ENCODE results near the gene ANKRD40. TPM values are rescaled to one million over a fixed set of nuclear protein-coding genes. Genes with fewer than 3 reads are reported as not detected.
"Not testable (repeated sequence)": the region's sequence is repeated elsewhere in the genome, so short reads cannot be mapped to it uniquely, and the experiment has no call there.

ANKRD40 gene
- total and polyA plus RNA-seq, 2 donors (not counting 1 experiment from before 2014, with no cell fraction given), result 13.7 to 35.3 TPM

DNA sequence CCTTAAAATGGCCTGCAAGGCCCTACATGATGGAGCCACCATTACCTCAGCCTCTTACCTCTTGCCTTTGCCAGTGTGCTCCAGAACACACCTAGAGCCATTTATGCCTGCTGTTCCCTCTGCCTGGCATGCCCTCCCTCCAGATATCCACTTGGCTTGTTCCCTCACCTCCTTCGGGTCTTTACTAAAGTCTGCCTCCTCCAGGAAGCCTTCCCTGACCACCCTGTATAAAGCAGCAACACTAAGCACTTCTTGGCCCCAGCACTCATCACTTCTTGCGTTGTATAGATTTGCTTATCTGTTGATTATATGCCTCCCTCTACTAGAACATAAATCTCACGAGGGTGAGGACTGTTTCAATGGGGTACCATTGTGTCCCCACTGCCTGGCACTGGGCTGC is 25.3 kb downstream of the ANKRD40 start:
- Histone ChIP-seq H3K4me2 (replicated peaks; ENCODE audit: low read depth, low read length, poor library complexity, severe bottlenecking) (no peak overlapping the region), H2AFZ (ENCODE audit: insufficient read depth, low read depth, low read length, poor library complexity, severe bottlenecking) (no peak overlapping the region), H3K9me3 (ENCODE audit: control extremely low read depth in 1 of 3, control insufficient read depth in 2 of 3, insufficient read depth in 1 of 3, low read length in 2 of 3) (no peaks in the 10 kb centered on the region), H3K4me1 (ENCODE audit: control insufficient read depth in 2 of 2, insufficient read depth in 2 of 2, low read length in 2 of 2) (peaks cover 0 to 3% of the 10 kb centered on the region in 2 donors), H3K4me3 (ENCODE audit: control extremely low read depth in 1 of 5, extremely low read depth in 1 of 5, insufficient read depth in 1 of 5, low read depth in 2 of 5, low read length in 4 of 5) (no peak overlapping the region), H3K36me3 (replicated peaks in 1 of 2; ENCODE audit: control extremely low read depth in 1 of 2, control insufficient read depth in 1 of 2, extremely low read depth in 1 of 2, insufficient read depth in 2 of 2, low read length in 1 of 2) (no peaks in the 10 kb centered on the region), H3K27ac (ENCODE audit: low read length in 2 of 2) (no peak overlapping the region), H4K20me1 (ENCODE audit: control insufficient read depth, insufficient read depth, low read length, poor library complexity, severe bottlenecking) (no peaks in the 10 kb centered on the region), H3K27me3 (replicated peaks in 1 of 4; ENCODE audit: control extremely low read depth in 1 of 4, control insufficient read depth in 3 of 4, insufficient read depth in 4 of 4, low read length in 3 of 4) (peaks cover 0 to 4% (median 0%) of the 10 kb centered on the region in 4 experiments), H3K79me2 (ENCODE audit: control insufficient read depth, insufficient read depth, low read length) (no peaks in the 10 kb centered on the region), H3K9ac (ENCODE audit: low read length) (no peak overlapping the region)
- WGBS (ENCODE audit: insufficient coverage), result 91% methylated on average over 1 of the region's 3 CpGs
- no peak overlapping the region for H3K27ac Mint-ChIP-seq
- DNase-seq, result no peak
- H3K27me3 Mint-ChIP-seq, result peaks cover 39% of the 10 kb centered on the region
- peaks cover 4% of the 10 kb centered on the region for H3K4me1 Mint-ChIP-seq
- POLR2A ChIA-PET, result no interaction called here
- intact Hi-C loops (cut with micrococcal nuclease), result no loop called here
- TF ChIP-seq, protein P1, sequence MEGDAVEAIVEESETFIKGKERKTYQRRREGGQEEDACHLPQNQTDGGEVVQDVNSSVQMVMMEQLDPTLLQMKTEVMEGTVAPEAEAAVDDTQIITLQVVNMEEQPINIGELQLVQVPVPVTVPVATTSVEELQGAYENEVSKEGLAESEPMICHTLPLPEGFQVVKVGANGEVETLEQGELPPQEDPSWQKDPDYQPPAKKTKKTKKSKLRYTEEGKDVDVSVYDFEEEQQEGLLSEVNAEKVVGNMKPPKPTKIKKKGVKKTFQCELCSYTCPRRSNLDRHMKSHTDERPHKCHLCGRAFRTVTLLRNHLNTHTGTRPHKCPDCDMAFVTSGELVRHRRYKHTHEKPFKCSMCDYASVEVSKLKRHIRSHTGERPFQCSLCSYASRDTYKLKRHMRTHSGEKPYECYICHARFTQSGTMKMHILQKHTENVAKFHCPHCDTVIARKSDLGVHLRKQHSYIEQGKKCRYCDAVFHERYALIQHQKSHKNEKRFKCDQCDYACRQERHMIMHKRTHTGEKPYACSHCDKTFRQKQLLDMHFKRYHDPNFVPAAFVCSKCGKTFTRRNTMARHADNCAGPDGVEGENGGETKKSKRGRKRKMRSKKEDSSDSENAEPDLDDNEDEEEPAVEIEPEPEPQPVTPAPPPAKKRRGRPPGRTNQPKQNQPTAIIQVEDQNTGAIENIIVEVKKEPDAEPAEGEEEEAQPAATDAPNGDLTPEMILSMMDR (IDR thresholded peaks at IDR 0.05), result no peak
- TF ChIP-seq EZH2 (IDR thresholded peaks at IDR 0.05; ENCODE audit: borderline replicate concordance, insufficient read depth, low read depth, low read length, poor library complexity, severe bottlenecking), result no peak
- H3K9me3 Mint-ChIP-seq (ENCODE audit: insufficient read depth), result no peaks in the 10 kb centered on the region
- CTCF ChIA-PET, result no interaction called here
- ATAC-seq (ENCODE audit: low read depth), result no peak
- H3K4me3 Mint-ChIP-seq, result no peak overlapping the region

DNA sequence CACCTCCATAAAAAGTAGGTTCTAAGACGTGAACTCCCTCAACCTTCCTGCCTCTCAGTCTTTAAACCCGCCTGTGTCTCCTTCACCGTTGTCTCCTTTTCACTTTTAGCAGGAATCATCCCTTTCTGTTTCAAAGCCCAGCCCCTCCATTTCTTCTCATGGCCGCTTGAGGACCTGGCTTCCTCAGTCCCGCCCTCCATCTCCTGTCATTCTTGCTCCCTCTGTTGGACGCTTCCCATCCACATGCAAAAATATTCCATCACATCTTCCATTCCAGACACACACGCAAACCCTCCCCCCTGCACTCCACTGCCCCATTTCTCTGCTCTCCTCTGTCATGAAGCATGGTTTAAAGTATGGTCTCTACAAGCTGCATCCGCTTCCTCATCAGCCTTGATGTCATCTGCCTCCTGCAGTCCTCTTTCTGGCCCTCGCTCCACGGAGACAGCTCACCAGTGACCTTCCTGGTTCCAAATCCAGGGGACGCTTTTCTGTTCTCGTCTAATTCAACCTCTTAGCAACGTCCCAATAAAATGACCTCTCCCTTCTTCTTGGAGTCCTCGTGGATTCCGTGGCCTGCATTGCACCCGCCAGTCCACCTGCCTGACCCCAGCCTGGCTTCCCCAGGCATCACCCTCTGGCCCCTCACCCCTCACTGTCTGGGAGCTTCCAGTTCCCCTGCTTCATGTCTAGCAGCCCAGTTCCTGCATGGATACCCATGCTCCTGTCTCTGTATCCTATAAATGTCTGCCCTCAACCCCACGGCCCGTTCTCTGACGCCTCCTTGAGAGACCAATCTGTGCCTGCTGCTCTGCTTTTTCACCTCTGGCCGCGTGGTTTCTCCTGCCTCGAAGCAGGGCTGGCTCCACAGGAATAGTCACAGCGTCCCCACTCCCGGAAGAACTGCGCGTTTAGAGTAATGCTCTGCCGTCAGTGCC is 26.2 kb downstream of the ANKRD40 start:
- H3K9ac ChIP-seq (ENCODE audit: low read length), result no peak overlapping the region
- WGBS (ENCODE audit: insufficient coverage), result 62% methylated on average over 27 of the region's 27 CpGs
- DNase-seq, result no peak

DNA sequence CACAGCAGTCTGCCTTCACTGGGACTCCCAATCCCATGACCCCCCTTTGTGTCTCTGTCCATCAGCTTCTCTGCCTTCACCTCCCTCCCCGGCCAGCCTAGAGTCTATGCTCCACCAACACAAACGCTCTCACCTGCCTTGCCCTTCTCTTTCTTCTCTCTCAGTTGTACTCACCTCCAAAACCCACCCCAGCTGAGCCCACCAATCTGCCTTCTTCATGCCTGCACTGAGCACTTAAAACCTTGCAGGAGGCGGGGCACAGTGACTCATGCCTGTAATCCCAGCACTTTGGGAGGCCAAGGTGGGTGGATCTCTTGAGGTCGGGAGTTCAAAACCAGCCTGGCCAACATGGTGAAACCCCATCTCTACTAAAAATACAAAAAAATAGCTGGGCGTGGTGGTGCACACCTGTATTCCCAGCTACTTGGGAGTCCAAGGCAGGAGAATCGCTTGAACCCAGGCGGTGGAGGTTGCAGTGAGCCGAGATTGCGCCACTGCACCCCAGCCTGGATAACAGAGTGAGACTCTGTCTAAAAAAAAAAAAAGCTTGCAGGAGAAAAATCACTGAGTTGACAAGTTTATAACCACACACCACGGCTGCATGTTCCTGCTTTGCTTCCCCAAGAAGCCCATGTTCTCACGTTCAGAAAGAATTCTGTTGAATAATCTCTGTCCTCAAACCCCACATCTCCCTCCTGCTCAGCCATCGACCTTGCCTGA is 27.0 kb downstream of the ANKRD40 start:
- H3K9me3 ChIP-seq (ENCODE audit: control extremely low read depth in 1 of 3, control insufficient read depth in 2 of 3, insufficient read depth in 1 of 3, low read length in 2 of 3); H3K9ac ChIP-seq (ENCODE audit: low read length); H3K4me1 Mint-ChIP-seq; H3K27ac ChIP-seq (ENCODE audit: low read length in 2 of 2); H3K4me3 Mint-ChIP-seq; H3K27ac Mint-ChIP-seq; H3K27me3 ChIP-seq (replicated peaks in 1 of 4; ENCODE audit: control extremely low read depth in 1 of 4, control insufficient read depth in 3 of 4, insufficient read depth in 4 of 4, low read length in 3 of 4); intact Hi-C loops (cut with micrococcal nuclease); CTCF ChIA-PET; H4K20me1 ChIP-seq (ENCODE audit: control insufficient read depth, insufficient read depth, low read length, poor library complexity, severe bottlenecking); H3K79me2 ChIP-seq (ENCODE audit: control insufficient read depth, insufficient read depth, low read length); POLR2A ChIA-PET; H3K9me3 Mint-ChIP-seq (ENCODE audit: insufficient read depth); ATAC-seq (ENCODE audit: low read depth); DNase-seq; H3K36me3 ChIP-seq (replicated peaks in 1 of 2; ENCODE audit: control extremely low read depth in 1 of 2, control insufficient read depth in 1 of 2, extremely low read depth in 1 of 2, insufficient read depth in 2 of 2, low read length in 1 of 2); H3K4me1 ChIP-seq (ENCODE audit: control insufficient read depth in 2 of 2, insufficient read depth in 2 of 2, low read length in 2 of 2); H3K4me3 ChIP-seq (ENCODE audit: control extremely low read depth in 1 of 5, extremely low read depth in 1 of 5, insufficient read depth in 1 of 5, low read depth in 2 of 5, low read length in 4 of 5); H3K4me2 ChIP-seq (replicated peaks; ENCODE audit: low read depth, low read length, poor library complexity, severe bottlenecking): not testable (repeated sequence)
- peak overlapping the region; percentile 49 for H2AFZ ChIP-seq (ENCODE audit: insufficient read depth, low read depth, low read length, poor library complexity, severe bottlenecking)
- peaks cover 44% of the 10 kb centered on the region for H3K27me3 Mint-ChIP-seq
- WGBS (ENCODE audit: insufficient coverage), result 64% methylated on average over 10 of the region's 12 CpGs

More for the DNA sequence above, 26.2 kb downstream of the ANKRD40 start:
- Histone ChIP-seq H3K4me3 (ENCODE audit: control extremely low read depth in 1 of 5, extremely low read depth in 1 of 5, insufficient read depth in 1 of 5, low read depth in 2 of 5, low read length in 4 of 5) (no peak overlapping the region), H3K4me1 (ENCODE audit: control insufficient read depth in 2 of 2, insufficient read depth in 2 of 2, low read length in 2 of 2) (peaks cover 0 to 3% of the 10 kb centered on the region in 2 donors), H3K36me3 (replicated peaks in 1 of 2; ENCODE audit: control extremely low read depth in 1 of 2, control insufficient read depth in 1 of 2, extremely low read depth in 1 of 2, insufficient read depth in 2 of 2, low read length in 1 of 2) (no peaks in the 10 kb centered on the region), H4K20me1 (ENCODE audit: control insufficient read depth, insufficient read depth, low read length, poor library complexity, severe bottlenecking) (no peaks in the 10 kb centered on the region), H2AFZ (ENCODE audit: insufficient read depth, low read depth, low read length, poor library complexity, severe bottlenecking) (peak overlapping the region; percentile 49), H3K27ac (ENCODE audit: low read length in 2 of 2) (no peak overlapping the region), H3K4me2 (replicated peaks; ENCODE audit: low read depth, low read length, poor library complexity, severe bottlenecking) (no peak overlapping the region), H3K9me3 (ENCODE audit: control extremely low read depth in 1 of 3, control insufficient read depth in 2 of 3, insufficient read depth in 1 of 3, low read length in 2 of 3) (no peaks in the 10 kb centered on the region), H3K27me3 (replicated peaks in 1 of 4; ENCODE audit: control extremely low read depth in 1 of 4, control insufficient read depth in 3 of 4, insufficient read depth in 4 of 4, low read length in 3 of 4) (peaks cover 0 to 4% (median 0%) of the 10 kb centered on the region in 4 experiments), H3K79me2 (ENCODE audit: control insufficient read depth, insufficient read depth, low read length) (no peaks in the 10 kb centered on the region)
- H3K27me3 Mint-ChIP-seq, result peaks cover 44% of the 10 kb centered on the region
- CTCF ChIA-PET, result no interaction called here
- intact Hi-C loops (cut with micrococcal nuclease), result no loop called here
- no peak for TF ChIP-seq EZH2 (IDR thresholded peaks at IDR 0.05; ENCODE audit: borderline replicate concordance, insufficient read depth, low read depth, low read length, poor library complexity, severe bottlenecking)
- H3K4me3 Mint-ChIP-seq, result no peak overlapping the region
- no peaks in the 10 kb centered on the region for H3K9me3 Mint-ChIP-seq (ENCODE audit: insufficient read depth)
- H3K4me1 Mint-ChIP-seq, result peaks cover 4% of the 10 kb centered on the region
- no peak overlapping the region for H3K27ac Mint-ChIP-seq
- ATAC-seq (ENCODE audit: low read depth), result no peak
- POLR2A ChIA-PET, result no interaction called here

Measured in B cell (primary cell).